HG03442 (cell line): Measurements from ENCODE around the gene TBC1D2B.
"Not testable (repeated sequence)": the region's sequence is repeated elsewhere in the genome, so short reads cannot be mapped to it uniquely, and the experiment has no call there.

ENCODE experiments used
- ATAC-seq: cut with Tn5 transposase; IDR thresholded peaks from one replicate; pipeline ENCODE4 v1.9.1; 2021; ENCODE audit warnings: mild to moderate bottlenecking, moderate library complexity; ENCODE audit not compliant: unreplicated experiment

Gene TBC1D2B

GRCh38 chr15:77953926-77954325 lies 123.6 kb downstream of the TBC1D2B start:
- not testable (repeated sequence) for ATAC-seq

- not testable (repeated sequence) for ATAC-seq
Observed at GRCh38 chr15:77952928-77953446, 124.5 kb downstream of the TBC1D2B start.

GRCh38 chr15:77951105-77951786 lies 126.3 kb downstream of the TBC1D2B start:
- ATAC-seq = not testable (repeated sequence)

- ATAC-seq = not testable (repeated sequence)
Observed at GRCh38 chr15:77950470-77950869, 127.0 kb downstream of the TBC1D2B start.

GRCh38 chr15:77945566-77945965 lies 131.9 kb downstream of the TBC1D2B start:
- no peak for ATAC-seq
